Activated T-cell treated with anti-CD3 and anti-CD28 coated beads, Interleukin-2, amount 50 U/mL, for 24 hours (primary cell): ENCODE data around the gene MTHFD1L.
"Not testable (repeated sequence)": the region's sequence is repeated elsewhere in the genome, so short reads cannot be mapped to it uniquely, and the experiment has no call there.

Experiments used
- DNase-seq: peaks from one replicate; pipeline ENCODE4 v3.0.0-alpha.2; 2020
- H3K27ac Mint-ChIP-seq: 2 replicates; pipeline ENCODE4 v1.8.0; 2020; ENCODE audit warnings: mild to moderate bottlenecking, mixed read lengths
- H3K27me3 Mint-ChIP-seq: 2 replicates; pipeline ENCODE4 v1.8.0; 2020; ENCODE audit warnings: mixed read lengths
- H3K36me3 Mint-ChIP-seq: 2 replicates; pipeline ENCODE4 v1.8.0; 2020; ENCODE audit warnings: low read depth, mixed read lengths
- H3K4me1 Mint-ChIP-seq: 2 replicates; pipeline ENCODE4 v1.8.0; 2020; ENCODE audit warnings: low read depth, mixed read lengths
- H3K4me3 Mint-ChIP-seq: 2 replicates; pipeline ENCODE4 v1.8.0; 2020; ENCODE audit warnings: mild to moderate bottlenecking, moderate library complexity, mixed read lengths
- H3K9me3 Mint-ChIP-seq: 2 replicates; pipeline ENCODE4 v1.8.0; 2020; ENCODE audit warnings: mixed read lengths

MTHFD1L gene

GRCh38 chr6:150855171-150855570 is 10.3 kb upstream of the MTHFD1L start:
- not testable (repeated sequence) for H3K9me3 Mint-ChIP-seq, DNase-seq, H3K4me3 Mint-ChIP-seq, H3K27ac Mint-ChIP-seq, H3K36me3 Mint-ChIP-seq, H3K4me1 Mint-ChIP-seq
- H3K27me3 Mint-ChIP-seq = peaks cover 16% of the 10 kb centered on the region

GRCh38 chr6:150857062-150857944 is 8.2 kb upstream of the MTHFD1L start:
- no peaks in the 10 kb centered on the region for H3K9me3 Mint-ChIP-seq
- H3K27ac Mint-ChIP-seq = peak overlapping the region; percentile 41
- no peaks in the 10 kb centered on the region for H3K36me3 Mint-ChIP-seq
- H3K4me3 Mint-ChIP-seq = no peak overlapping the region
- H3K4me1 Mint-ChIP-seq = peaks cover 15% of the 10 kb centered on the region
- DNase-seq = no peak
- H3K27me3 Mint-ChIP-seq = peaks cover 35% of the 10 kb centered on the region

DNA sequence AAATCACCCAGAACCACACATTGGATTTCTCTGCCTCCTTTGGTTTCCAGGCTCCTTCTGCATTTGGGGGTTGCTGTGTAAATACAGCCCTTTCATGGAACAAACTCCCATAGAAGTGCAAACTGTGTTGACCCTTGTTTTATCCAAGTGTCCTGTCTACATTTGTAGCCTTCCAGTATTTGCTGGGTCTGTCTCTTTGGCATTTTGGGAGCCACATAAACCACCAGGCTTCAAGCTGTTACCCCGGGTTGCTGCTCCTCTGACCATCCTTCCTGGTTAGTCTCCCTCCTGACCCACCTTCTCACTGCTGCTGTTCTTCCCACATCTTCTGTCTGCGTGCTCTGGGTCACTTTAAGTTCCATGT is 7.6 kb upstream of the MTHFD1L start:
- Mint-ChIP-seq H3K4me3 (no peak overlapping the region), H3K36me3 (no peaks in the 10 kb centered on the region), H3K9me3 (no peaks in the 10 kb centered on the region), H3K27ac (no peak overlapping the region), H3K4me1 (peaks cover 17% of the 10 kb centered on the region), H3K27me3 (peaks cover 41% of the 10 kb centered on the region)
- DNase-seq = no peak

- not testable (repeated sequence) for H3K4me3 Mint-ChIP-seq, DNase-seq, H3K9me3 Mint-ChIP-seq, H3K36me3 Mint-ChIP-seq, H3K27ac Mint-ChIP-seq
- H3K4me1 Mint-ChIP-seq = peaks cover 27% of the 10 kb centered on the region
- H3K27me3 Mint-ChIP-seq = peaks cover 43% of the 10 kb centered on the region
These were observed 3.9 kb upstream of the MTHFD1L start for GRCh38 chr6:150861448-150862168.

- no peak for DNase-seq
- H3K27me3 Mint-ChIP-seq = peaks cover 42% of the 10 kb centered on the region
- H3K36me3 Mint-ChIP-seq = peaks cover 16% of the 10 kb centered on the region
- no peak overlapping the region for H3K27ac Mint-ChIP-seq
- H3K4me3 Mint-ChIP-seq = no peak overlapping the region
- peaks cover 29% of the 10 kb centered on the region for H3K4me1 Mint-ChIP-seq
- no peaks in the 10 kb centered on the region for H3K9me3 Mint-ChIP-seq
These were observed 2.1 kb upstream of the MTHFD1L start for GRCh38 chr6:150863213-150863928.

DNA sequence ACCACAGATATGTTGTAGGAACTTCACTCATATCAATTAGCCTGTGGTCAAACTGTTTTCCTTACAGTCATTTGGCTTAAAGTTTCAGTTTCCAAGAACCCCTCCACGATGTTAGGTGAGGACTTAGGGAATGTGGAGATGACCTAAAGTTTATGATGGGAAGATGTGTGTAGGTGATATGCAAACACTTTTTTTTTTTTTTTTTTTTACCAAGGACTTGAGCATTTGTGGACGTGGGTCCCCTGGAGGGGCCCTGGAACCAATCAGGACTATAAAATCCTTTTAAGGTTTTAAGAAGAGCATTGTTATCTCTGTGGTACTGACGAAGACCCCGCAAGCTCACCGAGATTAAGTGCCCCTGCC is 478 bp upstream of the MTHFD1L start:
- peaks cover 33% of the 10 kb centered on the region for H3K27me3 Mint-ChIP-seq
- peak overlapping the region; percentile 91 for H3K27ac Mint-ChIP-seq
- H3K4me3 Mint-ChIP-seq = peak overlapping the region; percentile 88
- H3K36me3 Mint-ChIP-seq = peaks cover 29% of the 10 kb centered on the region
- DNase-seq = no peak
- peaks cover 36% of the 10 kb centered on the region for H3K4me1 Mint-ChIP-seq
- no peaks in the 10 kb centered on the region for H3K9me3 Mint-ChIP-seq

DNA sequence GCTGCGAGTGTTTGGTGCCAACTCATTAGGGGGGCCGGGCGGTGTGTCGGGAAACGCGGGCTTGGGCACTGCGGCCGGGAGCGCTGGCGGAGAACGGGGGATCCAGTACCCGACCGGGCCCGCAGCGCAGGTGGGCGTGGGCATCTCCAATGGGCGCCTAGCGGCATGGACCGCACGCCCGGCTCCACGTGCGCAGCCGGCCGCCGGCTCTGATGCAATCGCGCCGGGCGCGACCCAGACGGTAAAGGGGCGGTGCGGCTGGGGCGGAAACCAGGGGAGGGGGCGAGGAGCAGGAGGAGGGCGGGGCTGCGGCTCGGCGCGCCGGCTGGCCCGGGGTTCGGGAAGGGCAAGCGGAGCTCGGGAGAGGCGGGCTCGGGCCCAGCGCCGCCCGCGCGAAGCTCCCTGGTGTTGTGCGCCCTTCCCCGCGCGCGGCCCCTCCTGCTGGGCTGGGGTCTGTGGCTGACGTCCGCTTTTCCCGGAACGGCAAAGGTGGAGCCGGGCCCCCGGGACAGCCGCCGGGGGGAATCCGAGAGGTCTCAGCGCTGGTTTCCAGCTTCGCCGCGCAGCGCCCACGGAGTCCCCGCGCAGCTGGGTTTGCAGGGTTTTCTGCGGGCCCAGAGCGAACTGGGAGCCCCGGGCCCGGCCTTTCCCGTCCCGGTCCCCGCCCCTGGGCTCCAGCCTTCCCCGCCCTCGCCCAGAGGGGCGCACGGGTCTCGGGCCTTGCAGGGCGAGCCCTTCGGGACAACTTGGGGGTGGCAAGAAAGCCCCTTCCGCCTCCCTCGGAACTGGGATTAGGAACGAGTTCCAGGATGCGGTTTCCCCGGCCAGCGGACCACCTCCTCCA is 867 bp downstream of the MTHFD1L start:
- peaks cover 23% of the 10 kb centered on the region for H3K27me3 Mint-ChIP-seq

GRCh38 chr6:150866991-150867501 is 1.5 kb downstream of the MTHFD1L start:
- Mint-ChIP-seq H3K27me3 (peaks cover 16% of the 10 kb centered on the region), H3K4me3 (peak overlapping the region; percentile 88), H3K36me3 (peaks cover 35% of the 10 kb centered on the region), H3K27ac (peak overlapping the region; percentile 90), H3K9me3 (no peaks in the 10 kb centered on the region), H3K4me1 (peaks cover 31% of the 10 kb centered on the region)
- no peak for DNase-seq

More for the DNA sequence above, 867 bp downstream of the MTHFD1L start:
- Mint-ChIP-seq H3K4me3 (peak overlapping the region; percentile 88), H3K9me3 (no peaks in the 10 kb centered on the region), H3K36me3 (peaks cover 33% of the 10 kb centered on the region), H3K27ac (peak overlapping the region; percentile 97), H3K4me1 (peaks cover 38% of the 10 kb centered on the region)
- peak; percentile 89 for DNase-seq

DNA sequence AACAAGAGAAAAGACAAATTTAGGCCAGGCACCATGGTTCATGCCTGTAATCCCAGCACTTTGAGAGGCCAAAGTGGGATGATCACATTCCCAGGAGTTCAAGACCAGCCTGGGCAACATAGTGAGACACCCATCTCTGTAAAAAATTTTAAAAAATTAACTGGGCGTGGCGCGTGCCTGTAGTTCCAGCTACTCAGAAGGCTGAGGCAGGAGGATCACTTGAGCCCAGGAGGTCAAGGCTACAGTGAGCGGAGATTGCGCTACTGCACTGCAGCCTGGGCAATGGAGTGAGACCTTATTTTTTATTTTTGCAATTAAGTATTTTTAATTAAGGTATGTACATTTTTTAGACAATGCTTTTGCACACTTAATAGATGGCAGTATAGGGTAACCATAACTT is 3.3 kb downstream of the MTHFD1L start:
- no peaks in the 10 kb centered on the region for H3K9me3 Mint-ChIP-seq
- H3K4me3 Mint-ChIP-seq = no peak overlapping the region
- peaks cover 1% of the 10 kb centered on the region for H3K27me3 Mint-ChIP-seq
- no peak for DNase-seq
- peaks cover 52% of the 10 kb centered on the region for H3K36me3 Mint-ChIP-seq
- no peak overlapping the region for H3K27ac Mint-ChIP-seq
- H3K4me1 Mint-ChIP-seq = peaks cover 31% of the 10 kb centered on the region

DNA sequence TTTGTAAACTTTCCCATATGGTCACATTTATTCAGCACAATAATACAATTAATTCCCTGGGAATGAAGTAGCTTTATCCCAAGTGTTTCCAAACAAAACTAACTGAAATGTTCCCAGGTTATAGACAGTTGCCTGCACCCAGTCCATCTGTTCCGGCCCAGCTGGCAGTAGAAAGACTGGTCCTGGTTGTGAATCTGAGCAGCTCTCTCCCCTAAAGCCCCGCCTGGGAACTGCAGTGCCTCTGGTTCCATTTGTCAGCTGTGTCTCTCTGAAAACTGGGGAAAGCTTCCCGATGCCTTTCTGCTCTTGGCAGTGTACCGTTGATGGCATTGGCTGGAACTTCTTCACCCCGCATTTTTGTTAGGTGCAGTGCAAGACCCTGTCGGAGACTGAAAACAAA is 8.7 kb downstream of the MTHFD1L start:
- H3K36me3 Mint-ChIP-seq = peaks cover 81% of the 10 kb centered on the region
- no peaks in the 10 kb centered on the region for H3K9me3 Mint-ChIP-seq
- no peak for DNase-seq
- H3K27ac Mint-ChIP-seq = no peak overlapping the region
- H3K27me3 Mint-ChIP-seq = no peaks in the 10 kb centered on the region
- H3K4me3 Mint-ChIP-seq = no peak overlapping the region
- H3K4me1 Mint-ChIP-seq = peaks cover 13% of the 10 kb centered on the region

- Mint-ChIP-seq H3K4me1 (peaks cover 4% of the 10 kb centered on the region), H3K9me3 (no peaks in the 10 kb centered on the region), H3K27ac (no peak overlapping the region), H3K4me3 (no peak overlapping the region), H3K27me3 (no peaks in the 10 kb centered on the region), H3K36me3 (peaks cover 88% of the 10 kb centered on the region)
- no peak for DNase-seq
These were observed 10.3 kb downstream of the MTHFD1L start for GRCh38 chr6:150875841-150876240.

GRCh38 chr6:150876598-150876997 is 11.1 kb downstream of the MTHFD1L start:
- Mint-ChIP-seq H3K4me1 (peaks cover 4% of the 10 kb centered on the region), H3K9me3 (no peaks in the 10 kb centered on the region), H3K36me3 (peaks cover 94% of the 10 kb centered on the region), H3K4me3 (no peak overlapping the region), H3K27ac (no peak overlapping the region), H3K27me3 (no peaks in the 10 kb centered on the region)
- no peak for DNase-seq

GRCh38 chr6:150877928-150878327 is 12.4 kb downstream of the MTHFD1L start:
- H3K36me3 Mint-ChIP-seq = peaks cover 96% of the 10 kb centered on the region
- no peak overlapping the region for H3K27ac Mint-ChIP-seq
- H3K4me3 Mint-ChIP-seq = no peak overlapping the region

More at GRCh38 chr6:150877928-150878327, 12.4 kb downstream of the MTHFD1L start:
- DNase-seq = no peak
- H3K27me3 Mint-ChIP-seq = no peaks in the 10 kb centered on the region
- no peaks in the 10 kb centered on the region for H3K4me1 Mint-ChIP-seq
- H3K9me3 Mint-ChIP-seq = no peaks in the 10 kb centered on the region
